K562 (cell line): ENCODE measurements around the gene HAUS3. TPM values are rescaled to one million over a fixed set of nuclear protein-coding genes. Genes with fewer than 3 reads are reported as not detected.
A peak's percentile ranks its signal among the peaks of the same experiment; 100 is the strongest.

Experiments used
- ARNT ChIP-seq, 2 experiments: fragments of 450-650 bp; IDR thresholded peaks; 2 replicates each; pipeline ENCODE4 v1.6.1; 2016; ENCODE audit warnings: mild to moderate bottlenecking in 1 of 2
- CREM ChIP-seq: IDR thresholded peaks from 2 replicates; pipeline ENCODE4 v1.6.1; 2014; ENCODE audit warnings: antibody characterized with exemption, low read depth
- FOXK2 ChIP-seq, 2 experiments: fragments of 450-650 bp; IDR thresholded peaks in 1 of 2; conservative IDR thresholded peaks in 1 of 2; 2 replicates each; pipeline ENCODE4 v1.6.1; 2016; ENCODE audit warnings: low read depth in 2 of 2, mild to moderate bottlenecking in 1 of 2
- HOXB6 ChIP-seq: fragments of 250-450 bp; sonication (Bioruptor Pico); IDR thresholded peaks from 2 replicates; pipeline ENCODE4 v1.5.1; 2022; ENCODE audit warnings: mild to moderate bottlenecking, borderline replicate concordance
- MAZ ChIP-seq, 2 experiments: fragments of 450-650 bp in 1 of 2; sonication (generic) in 1 of 2; formaldehyde crosslinking; IDR thresholded peaks in 1 of 2; conservative IDR thresholded peaks in 1 of 2; 2 replicates each; pipeline versions ENCODE4 v1.4.0 to v1.5.0; 2020; ENCODE audit warnings: mild to moderate bottlenecking in 1 of 2, missing genetic modification reagents in 1 of 2
- PCBP1 ChIP-seq: fragments of 200-400 bp; formaldehyde crosslinking; IDR thresholded peaks from 2 replicates; pipeline ENCODE4 v1.6.1; 2018; ENCODE audit warnings: mild to moderate bottlenecking, low read depth, low read length; ENCODE audit not compliant: poor library complexity, severe bottlenecking
- RBFOX2 ChIP-seq: fragments of 200-400 bp; formaldehyde crosslinking; IDR thresholded peaks from 2 replicates; pipeline ENCODE4 v1.6.1; 2017; ENCODE audit warnings: low read depth, mild to moderate bottlenecking, low read length, moderate library complexity
- TEAD4 ChIP-seq, 2 experiments: sonication (generic) in 1 of 2; formaldehyde crosslinking in 1 of 2; IDR thresholded peaks; 2 replicates each; pipeline versions ENCODE4 v1.6.1 to v1.8.0; 2012 to 2022; ENCODE audit warnings: borderline replicate concordance in 1 of 2, inconsistent platforms in 1 of 2, low read length in 1 of 2, mild to moderate bottlenecking in 1 of 2, missing genetic modification reagents in 1 of 2
- TGIF2 ChIP-seq: sonication (generic); formaldehyde crosslinking; IDR thresholded peaks from 2 replicates; pipeline ENCODE4 v1.8.1; 2022; ENCODE audit warnings: mild to moderate bottlenecking, missing genetic modification reagents, moderate library complexity
- YY1 ChIP-seq, 3 experiments: IDR thresholded peaks; 2 replicates each; pipeline ENCODE4 v1.6.1; 2011; ENCODE audit warnings: low read length in 2 of 3, mild to moderate bottlenecking in 2 of 3, moderate library complexity in 2 of 3, borderline replicate concordance in 1 of 3, control low read depth in 1 of 3, low read depth in 1 of 3; ENCODE audit not compliant: insufficient read depth in 3 of 3, insufficient replicate concordance in 2 of 3, control insufficient read depth in 1 of 3, insufficient read length in 1 of 3; ENCODE audit errors: extremely low read depth in 1 of 3
- polyA plus RNA-seq, 8 experiments: library from polyadenylated mRNA; depleted of rRNA in 4 of 8; stranded (reverse) in 5 of 8; unstranded in 3 of 8; fragments of >200 nt; fragmentation: Nextera tagmentation in 2 of 8; fragmentation: Illumina TruSeq in 1 of 8; extraction: Ambion mirVana in 2 of 8; extraction: Trizol in 1 of 8; gene quantifications; 2 replicates each; pipeline versions ENCODE4 v1.2.1 to v1.2.3, GENCODE V29; 2011 to 2014; ENCODE audit warnings: inconsistent platforms in 1 of 8, missing spikeins in 1 of 8
- total RNA-seq, 7 experiments: library from RNA; depleted of rRNA in 6 of 7; stranded (reverse); fragments of >200 nt in 6 of 7; fragmentation: Illumina TruSeq in 2 of 7; extraction: Trizol in 2 of 7; gene quantifications; 2 replicates each; pipeline versions ENCODE4 v1.2.1 to v1.2.3, GENCODE V29; 2011 to 2021; ENCODE audit warnings: low replicate concordance in 1 of 7
- TF ChIP-seq, protein P1 (sequence below): sonication (generic); formaldehyde crosslinking; IDR thresholded peaks from 2 replicates; pipeline ENCODE4 v1.8.1; 2023; ENCODE audit warnings: missing genetic modification reagents, mild to moderate bottlenecking, borderline replicate concordance
- TF ChIP-seq, protein P2 (sequence below): fragments of 450-650 bp; IDR thresholded peaks from 2 replicates; pipeline ENCODE4 v1.6.1; 2014; ENCODE audit warnings: low read depth, mild to moderate bottlenecking, moderate library complexity, borderline replicate concordance
- TF ChIP-seq, protein P3 (sequence below): conservative IDR thresholded peaks from 2 replicates; pipeline ENCODE4 v1.6.1; 2011; ENCODE audit warnings: low read depth, mild to moderate bottlenecking, low read length; ENCODE audit not compliant: control insufficient read depth
- TF ChIP-seq, protein P4 (sequence below): sonication (generic); formaldehyde crosslinking; IDR thresholded peaks from 2 replicates; pipeline ENCODE4 v1.8.0; 2022; ENCODE audit warnings: missing genetic modification reagents, mild to moderate bottlenecking, moderate library complexity, borderline replicate concordance
- TF ChIP-seq, protein P5 (sequence below): sonication (generic); formaldehyde crosslinking; IDR thresholded peaks from 2 replicates; pipeline ENCODE4 v1.9.0; 2022; ENCODE audit warnings: mild to moderate bottlenecking, missing genetic modification reagents

Gene HAUS3
- total and polyA plus RNA-seq, 9 of the 15 experiments (the other 6 are each of a cell fraction or from before 2014, with no cell fraction given) = 8.9 to 25.7 (median 21.5) TPM

DNA sequence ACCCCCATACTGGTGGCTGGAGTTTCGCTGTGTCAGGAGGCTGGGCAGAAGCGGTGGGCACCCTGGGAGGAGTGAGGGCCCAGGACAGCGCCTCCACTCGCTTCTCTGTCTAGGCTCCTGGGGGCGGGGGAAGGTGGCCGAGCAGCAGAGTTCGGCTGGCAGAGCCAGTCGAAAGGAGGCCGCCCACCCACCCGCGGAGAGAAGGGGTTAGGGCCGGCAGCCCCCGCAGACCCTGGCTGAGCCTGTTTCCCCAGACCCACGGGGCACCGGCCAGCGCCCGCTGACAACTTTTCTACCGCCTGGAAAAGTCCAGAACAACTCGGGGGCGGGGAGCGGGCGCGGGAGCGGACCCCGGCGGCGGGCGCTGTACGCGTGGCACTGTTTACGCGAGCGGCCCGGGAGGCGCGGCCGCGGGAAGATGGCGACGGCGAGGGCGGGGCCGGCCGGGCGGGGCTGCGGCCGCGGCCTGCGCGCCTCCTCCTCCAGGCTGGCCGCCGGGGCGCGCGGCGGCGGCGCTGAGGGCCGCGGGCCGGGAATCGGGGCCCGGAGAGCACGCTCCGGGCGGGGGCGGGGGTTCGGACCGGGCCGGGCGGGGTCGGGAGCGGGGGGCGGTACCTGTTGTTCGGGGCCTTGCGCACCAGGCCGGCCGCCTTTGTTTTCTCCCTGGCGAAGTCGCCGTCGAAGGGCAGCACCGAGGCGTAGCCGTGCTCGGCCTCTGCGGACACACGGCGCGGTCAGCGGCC, 19.4 kb upstream of the HAUS3 start (continued):
- TF ChIP-seq FOXK2 (conservative IDR thresholded peaks at IDR 0.05 in 1 of 2, IDR thresholded peaks at IDR 0.05 in 1 of 2; ENCODE audit: low read depth in 2 of 2) (peak; percentile 74 to 86; a peak in 3 of 4 replicates), YY1 (IDR thresholded peaks at IDR 0.05; ENCODE audit: borderline replicate concordance in 1 of 3, control insufficient read depth in 1 of 3, extremely low read depth in 1 of 3, insufficient read depth in 3 of 3, insufficient read length in 1 of 3, insufficient replicate concordance in 2 of 3, low read depth in 1 of 3, low read length in 2 of 3) (peak; percentile 56 to 92 (median 86)), PCBP1 (peak; percentile 24), TEAD4 (IDR thresholded peaks at IDR 0.05; ENCODE audit: low read length) (no peak), TEAD4 (CRISPR knock-in tag; IDR thresholded peaks at IDR 0.05; ENCODE audit: borderline replicate concordance) (no peak), CREM (0 out of 2 replicates have a peak, but pooled peaks have one; percentile 9), MAZ (CRISPR knock-in tag; conservative IDR thresholded peaks at IDR 0.05 in 1 of 2, IDR thresholded peaks at IDR 0.05 in 1 of 2) (peak; percentile 41 to 51; a peak in 3 of 4 replicates), HOXB6 (no peak), TGIF2 (CRISPR knock-in tag) (0 out of 2 replicates have a peak, but pooled peaks have one; percentile 41), RBFOX2 (peak; percentile 76), ARNT (IDR thresholded peaks at IDR 0.05) (no peak)
- TF ChIP-seq, protein P1, sequence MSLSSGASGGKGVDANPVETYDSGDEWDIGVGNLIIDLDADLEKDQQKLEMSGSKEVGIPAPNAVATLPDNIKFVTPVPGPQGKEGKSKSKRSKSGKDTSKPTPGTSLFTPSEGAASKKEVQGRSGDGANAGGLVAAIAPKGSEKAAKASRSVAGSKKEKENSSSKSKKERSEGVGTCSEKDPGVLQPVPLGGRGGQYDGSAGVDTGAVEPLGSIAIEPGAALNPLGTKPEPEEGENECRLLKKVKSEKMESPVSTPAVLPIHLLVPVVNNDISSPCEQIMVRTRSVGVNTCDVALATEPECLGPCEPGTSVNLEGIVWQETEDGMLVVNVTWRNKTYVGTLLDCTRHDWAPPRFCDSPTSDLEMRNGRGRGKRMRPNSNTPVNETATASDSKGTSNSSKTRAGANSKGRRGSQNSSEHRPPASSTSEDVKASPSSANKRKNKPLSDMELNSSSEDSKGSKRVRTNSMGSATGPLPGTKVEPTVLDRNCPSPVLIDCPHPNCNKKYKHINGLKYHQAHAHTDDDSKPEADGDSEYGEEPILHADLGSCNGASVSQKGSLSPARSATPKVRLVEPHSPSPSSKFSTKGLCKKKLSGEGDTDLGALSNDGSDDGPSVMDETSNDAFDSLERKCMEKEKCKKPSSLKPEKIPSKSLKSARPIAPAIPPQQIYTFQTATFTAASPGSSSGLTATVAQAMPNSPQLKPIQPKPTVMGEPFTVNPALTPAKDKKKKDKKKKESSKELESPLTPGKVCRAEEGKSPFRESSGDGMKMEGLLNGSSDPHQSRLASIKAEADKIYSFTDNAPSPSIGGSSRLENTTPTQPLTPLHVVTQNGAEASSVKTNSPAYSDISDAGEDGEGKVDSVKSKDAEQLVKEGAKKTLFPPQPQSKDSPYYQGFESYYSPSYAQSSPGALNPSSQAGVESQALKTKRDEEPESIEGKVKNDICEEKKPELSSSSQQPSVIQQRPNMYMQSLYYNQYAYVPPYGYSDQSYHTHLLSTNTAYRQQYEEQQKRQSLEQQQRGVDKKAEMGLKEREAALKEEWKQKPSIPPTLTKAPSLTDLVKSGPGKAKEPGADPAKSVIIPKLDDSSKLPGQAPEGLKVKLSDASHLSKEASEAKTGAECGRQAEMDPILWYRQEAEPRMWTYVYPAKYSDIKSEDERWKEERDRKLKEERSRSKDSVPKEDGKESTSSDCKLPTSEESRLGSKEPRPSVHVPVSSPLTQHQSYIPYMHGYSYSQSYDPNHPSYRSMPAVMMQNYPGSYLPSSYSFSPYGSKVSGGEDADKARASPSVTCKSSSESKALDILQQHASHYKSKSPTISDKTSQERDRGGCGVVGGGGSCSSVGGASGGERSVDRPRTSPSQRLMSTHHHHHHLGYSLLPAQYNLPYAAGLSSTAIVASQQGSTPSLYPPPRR (CRISPR knock-in tag) = no peak
- TF ChIP-seq, protein P2, sequence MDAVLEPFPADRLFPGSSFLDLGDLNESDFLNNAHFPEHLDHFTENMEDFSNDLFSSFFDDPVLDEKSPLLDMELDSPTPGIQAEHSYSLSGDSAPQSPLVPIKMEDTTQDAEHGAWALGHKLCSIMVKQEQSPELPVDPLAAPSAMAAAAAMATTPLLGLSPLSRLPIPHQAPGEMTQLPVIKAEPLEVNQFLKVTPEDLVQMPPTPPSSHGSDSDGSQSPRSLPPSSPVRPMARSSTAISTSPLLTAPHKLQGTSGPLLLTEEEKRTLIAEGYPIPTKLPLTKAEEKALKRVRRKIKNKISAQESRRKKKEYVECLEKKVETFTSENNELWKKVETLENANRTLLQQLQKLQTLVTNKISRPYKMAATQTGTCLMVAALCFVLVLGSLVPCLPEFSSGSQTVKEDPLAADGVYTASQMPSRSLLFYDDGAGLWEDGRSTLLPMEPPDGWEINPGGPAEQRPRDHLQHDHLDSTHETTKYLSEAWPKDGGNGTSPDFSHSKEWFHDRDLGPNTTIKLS = peak; percentile 96
- TF ChIP-seq, protein P3, sequence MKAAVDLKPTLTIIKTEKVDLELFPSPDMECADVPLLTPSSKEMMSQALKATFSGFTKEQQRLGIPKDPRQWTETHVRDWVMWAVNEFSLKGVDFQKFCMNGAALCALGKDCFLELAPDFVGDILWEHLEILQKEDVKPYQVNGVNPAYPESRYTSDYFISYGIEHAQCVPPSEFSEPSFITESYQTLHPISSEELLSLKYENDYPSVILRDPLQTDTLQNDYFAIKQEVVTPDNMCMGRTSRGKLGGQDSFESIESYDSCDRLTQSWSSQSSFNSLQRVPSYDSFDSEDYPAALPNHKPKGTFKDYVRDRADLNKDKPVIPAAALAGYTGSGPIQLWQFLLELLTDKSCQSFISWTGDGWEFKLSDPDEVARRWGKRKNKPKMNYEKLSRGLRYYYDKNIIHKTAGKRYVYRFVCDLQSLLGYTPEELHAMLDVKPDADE = peak; percentile 66; the same call in 1 of the 2 replicates
- TF ChIP-seq, protein P4, sequence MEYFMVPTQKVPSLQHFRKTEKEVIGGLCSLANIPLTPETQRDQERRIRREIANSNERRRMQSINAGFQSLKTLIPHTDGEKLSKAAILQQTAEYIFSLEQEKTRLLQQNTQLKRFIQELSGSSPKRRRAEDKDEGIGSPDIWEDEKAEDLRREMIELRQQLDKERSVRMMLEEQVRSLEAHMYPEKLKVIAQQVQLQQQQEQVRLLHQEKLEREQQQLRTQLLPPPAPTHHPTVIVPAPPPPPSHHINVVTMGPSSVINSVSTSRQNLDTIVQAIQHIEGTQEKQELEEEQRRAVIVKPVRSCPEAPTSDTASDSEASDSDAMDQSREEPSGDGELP (CRISPR knock-in tag) = peak; percentile 47; the same call in 1 of the 2 replicates
- TF ChIP-seq, protein P5, sequence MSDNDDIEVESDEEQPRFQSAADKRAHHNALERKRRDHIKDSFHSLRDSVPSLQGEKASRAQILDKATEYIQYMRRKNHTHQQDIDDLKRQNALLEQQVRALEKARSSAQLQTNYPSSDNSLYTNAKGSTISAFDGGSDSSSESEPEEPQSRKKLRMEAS (CRISPR knock-in tag) = peak; percentile 24; the same call in 1 of the 2 replicates
